Measurements from ENCODE around the gene FNDC3B. TPM values are rescaled to one million over a fixed set of nuclear protein-coding genes. Genes with fewer than 3 reads are reported as not detected.
A peak's percentile ranks its signal among the peaks of the same experiment; 100 is the strongest.
"Not testable (repeated sequence)": the region's sequence is repeated elsewhere in the genome, so short reads cannot be mapped to it uniquely, and the experiment has no call there.

Gene FNDC3B
- total RNA-seq (2014; rRNA removed; shearing (Covaris generic)) = 34.4 TPM in 2 replicates
- polyA plus RNA-seq (2015; cell fraction: cytosol; rRNA removed) = 15.3 and 20.5 TPM in 2 replicates
- polyA plus RNA-seq (2015; cell fraction: nucleus; rRNA removed) = 15.7 and 19.6 TPM in 2 replicates

DNA sequence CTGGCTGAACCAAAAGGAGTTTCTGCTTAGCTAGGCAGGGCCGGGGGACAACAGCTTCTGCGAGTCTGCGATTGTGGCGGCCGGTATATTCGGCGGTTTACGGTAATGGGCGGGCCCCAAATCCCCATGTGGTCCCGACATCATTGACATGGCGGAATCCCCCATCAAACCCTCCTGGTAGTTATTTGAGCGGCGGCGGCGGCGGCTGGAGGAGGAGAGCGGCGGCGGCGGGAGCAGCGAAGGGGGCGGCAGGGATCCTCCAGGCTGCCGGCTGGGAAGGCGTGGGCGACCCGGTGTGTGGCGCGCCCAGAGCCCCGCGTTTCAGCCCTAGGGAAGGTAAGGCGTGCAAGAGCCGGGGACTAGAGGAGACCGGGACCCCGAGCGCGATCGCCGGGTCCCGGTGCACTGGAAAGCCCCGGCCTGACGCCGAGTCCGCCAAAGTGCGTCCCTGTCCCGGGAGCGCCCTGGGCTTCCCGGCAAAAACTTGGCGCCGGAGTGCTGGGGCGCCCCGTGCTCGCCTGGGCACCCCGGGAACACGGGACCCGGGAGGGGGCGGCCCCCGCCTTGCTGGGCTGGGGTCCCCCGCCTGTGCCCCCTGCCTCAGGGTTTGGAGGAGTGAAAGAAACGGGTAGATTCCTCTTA lies at the start of gene FNDC3B:
Gene FNDC3B (plus strand): TSS at position 143 of the 642 bp plus-strand sequence. CDS start 72,902 bp downstream, outside the sequence.
- in situ Hi-C loops (cut with HindIII; ENCODE audit: low pct_unique_long_range_greater_than_20kb, low sequenced_read_pairs) = no loop called here
- peak; percentile 96 for DNase-seq (ENCODE audit: low read depth, low spot score)

DNA sequence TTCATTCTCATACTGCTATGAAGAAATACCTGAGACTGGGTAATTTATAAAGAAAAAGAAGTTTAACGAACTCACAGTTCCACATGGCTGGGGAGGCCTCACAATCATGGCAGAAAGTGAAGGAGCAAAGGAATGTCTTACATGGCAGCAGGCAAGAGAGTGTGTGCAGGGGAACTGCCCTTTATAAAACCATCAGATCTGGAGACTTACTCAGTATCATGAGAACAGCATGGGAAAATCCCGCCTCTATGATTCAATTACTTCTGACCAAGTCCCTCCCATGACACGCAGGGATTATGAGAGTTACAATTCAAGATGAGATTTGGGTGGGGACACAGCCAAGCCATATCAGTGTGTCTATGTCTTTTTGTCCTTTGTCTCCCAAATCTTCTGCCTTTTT lies 49.1 kb upstream of the FNDC3B start:
- DNase-seq (ENCODE audit: low read depth, low spot score); in situ Hi-C loops (cut with HindIII; ENCODE audit: low pct_unique_long_range_greater_than_20kb, low sequenced_read_pairs): not testable (repeated sequence)

DNA sequence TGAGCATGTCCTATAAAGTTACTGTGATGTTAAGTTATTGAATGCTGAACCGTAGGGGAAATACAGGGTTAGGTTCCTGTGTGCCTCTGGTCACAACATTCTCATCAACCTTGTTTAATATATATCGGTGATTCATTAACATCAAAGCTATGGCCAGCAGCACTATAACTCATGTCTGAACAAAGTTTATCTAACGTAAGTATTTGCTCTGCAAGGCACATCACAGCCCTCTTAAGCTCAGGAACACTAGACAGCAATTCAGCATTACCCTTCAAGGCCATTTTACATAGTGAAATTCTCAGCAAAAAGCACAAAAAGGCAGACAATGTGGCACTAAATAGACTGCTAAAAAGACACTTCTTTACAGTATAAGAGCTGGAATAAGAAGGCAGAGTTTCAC lies 48.2 kb upstream of the FNDC3B start:
- DNase-seq (ENCODE audit: low read depth, low spot score) = no peak
- in situ Hi-C loops (cut with HindIII; ENCODE audit: low pct_unique_long_range_greater_than_20kb, low sequenced_read_pairs) = no loop called here

DNA sequence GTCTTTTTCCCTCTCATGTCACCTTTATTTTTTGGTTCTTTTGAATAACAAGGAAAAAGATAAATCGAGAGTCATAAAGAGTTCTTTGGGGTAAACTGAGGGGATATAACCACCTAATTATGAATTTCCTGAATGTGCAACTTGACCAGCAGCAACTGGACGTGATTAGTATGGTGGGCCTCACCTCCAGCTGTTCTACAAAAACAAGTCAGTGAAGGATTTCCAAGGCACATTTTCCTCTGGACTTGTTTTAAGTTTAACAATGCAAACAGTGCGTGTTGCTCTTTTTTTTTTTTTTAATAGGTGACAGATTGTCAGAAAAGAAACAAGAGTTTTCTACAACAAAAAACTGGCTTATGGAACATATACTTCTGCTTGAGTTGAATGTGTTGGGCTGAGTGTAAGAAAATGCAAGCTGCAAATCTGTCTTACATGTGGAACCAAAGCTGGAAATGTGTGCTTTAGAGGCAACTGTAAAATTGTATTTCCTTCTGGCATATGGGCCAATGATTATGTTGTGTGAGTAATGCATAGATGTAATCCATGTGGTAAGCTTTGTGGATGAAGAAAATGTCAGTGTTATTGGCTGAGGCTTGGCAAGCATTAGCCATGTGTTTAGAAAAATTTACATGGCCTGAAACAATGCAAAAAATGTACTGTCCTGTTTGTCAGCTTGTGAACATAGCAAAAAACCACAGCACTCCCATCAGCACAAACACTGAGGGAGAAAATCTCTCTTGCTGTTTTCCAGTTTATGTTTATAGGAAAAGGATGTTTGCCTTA lies 44.5 kb upstream of the FNDC3B start:
- in situ Hi-C loops (cut with HindIII; ENCODE audit: low pct_unique_long_range_greater_than_20kb, low sequenced_read_pairs) = no loop called here
- no peak for DNase-seq (ENCODE audit: low read depth, low spot score)

DNA sequence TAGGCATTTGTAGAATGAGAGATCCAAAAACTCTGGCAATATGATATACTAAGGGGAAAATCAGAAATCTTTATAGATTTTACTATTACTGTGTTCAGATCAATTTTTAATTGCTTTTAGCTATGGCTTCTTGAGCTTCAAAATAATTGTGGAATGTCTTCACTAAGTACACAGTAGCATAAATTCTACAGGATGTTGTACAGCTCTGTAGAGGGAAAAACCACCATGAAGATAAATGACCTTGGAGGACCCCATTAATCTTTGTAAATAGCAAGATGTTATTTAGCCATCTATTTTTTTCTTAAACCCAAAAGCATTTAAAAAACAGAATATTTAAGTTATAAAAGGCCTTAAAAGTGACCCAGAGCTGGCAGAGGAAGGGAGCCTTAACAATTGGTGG lies 43.9 kb upstream of the FNDC3B start:
- in situ Hi-C loops (cut with HindIII; ENCODE audit: low pct_unique_long_range_greater_than_20kb, low sequenced_read_pairs) = no loop called here
- DNase-seq (ENCODE audit: low read depth, low spot score) = no peak

DNA sequence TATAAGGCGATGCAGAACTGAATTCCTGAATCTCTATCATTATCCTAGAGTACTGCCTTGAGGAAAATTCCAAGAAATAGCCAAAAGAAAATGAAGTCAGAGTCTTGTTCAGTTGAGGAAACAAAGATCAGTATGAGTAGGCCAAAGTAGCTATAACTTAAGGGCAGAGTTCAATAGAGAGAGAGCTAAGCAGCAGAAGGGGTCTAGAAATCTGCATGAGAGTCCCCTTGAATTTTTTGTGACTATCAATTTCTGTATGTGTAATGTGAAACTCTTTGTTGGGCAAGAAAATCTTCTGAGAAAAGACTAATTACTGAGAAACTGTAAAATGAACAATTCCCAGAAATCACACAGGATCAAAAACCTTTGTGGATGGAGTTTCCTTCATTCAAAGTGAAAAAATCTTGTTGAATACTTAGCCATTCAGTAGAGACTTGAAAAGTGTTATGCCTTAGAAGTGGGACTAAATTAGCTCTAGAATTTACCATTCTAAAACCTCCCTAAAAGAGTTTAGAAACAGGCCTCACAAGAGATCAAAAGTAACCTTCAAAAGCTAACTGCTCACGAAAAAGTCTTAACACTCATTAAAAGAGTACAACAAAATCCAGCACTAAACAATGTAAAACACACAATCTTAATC lies 43.1 kb upstream of the FNDC3B start:
- in situ Hi-C loops (cut with HindIII; ENCODE audit: low pct_unique_long_range_greater_than_20kb, low sequenced_read_pairs) = no loop called here
- DNase-seq (ENCODE audit: low read depth, low spot score) = no peak

DNA sequence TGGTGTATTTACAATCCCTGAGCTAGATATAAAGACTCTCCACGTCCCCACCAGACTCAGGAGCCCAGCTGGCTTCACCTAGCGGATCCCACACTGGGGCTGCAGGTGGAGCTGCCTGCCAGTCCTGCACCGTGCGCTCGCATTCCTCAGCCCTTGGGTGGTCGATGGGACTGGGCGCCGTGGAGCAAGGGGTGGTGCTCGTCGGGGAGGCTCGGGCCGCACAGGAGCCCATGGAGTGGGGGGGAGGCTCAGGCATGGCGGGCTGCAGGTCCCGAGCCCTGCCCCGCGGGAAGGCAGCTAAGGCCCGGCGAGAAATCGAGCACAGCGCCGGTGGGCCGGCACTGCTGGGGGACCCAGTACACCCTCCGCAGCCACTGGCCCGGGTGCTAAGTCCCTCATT lies 40.6 kb upstream of the FNDC3B start:
- DNase-seq (ENCODE audit: low read depth, low spot score); in situ Hi-C loops (cut with HindIII; ENCODE audit: low pct_unique_long_range_greater_than_20kb, low sequenced_read_pairs): not testable (repeated sequence)

DNA sequence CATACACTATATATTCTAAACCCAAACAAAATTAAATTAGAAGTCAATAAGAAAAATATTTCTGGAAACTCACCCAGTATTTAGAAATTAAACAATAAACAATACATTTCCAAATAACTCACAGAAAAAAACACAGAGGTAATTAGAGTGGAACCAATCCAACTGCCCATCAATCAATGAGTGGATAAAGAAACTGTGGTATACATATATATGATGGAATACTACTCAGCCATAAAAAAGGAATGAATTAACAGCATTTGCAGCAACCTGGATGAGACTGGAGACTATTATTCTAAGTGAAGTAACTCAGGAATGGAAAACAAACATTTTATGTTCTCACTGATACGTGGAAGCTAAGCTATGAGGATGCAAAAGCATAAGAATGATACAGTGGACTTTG lies 37.8 kb upstream of the FNDC3B start:
- DNase-seq (ENCODE audit: low read depth, low spot score); in situ Hi-C loops (cut with HindIII; ENCODE audit: low pct_unique_long_range_greater_than_20kb, low sequenced_read_pairs): not testable (repeated sequence)

DNA sequence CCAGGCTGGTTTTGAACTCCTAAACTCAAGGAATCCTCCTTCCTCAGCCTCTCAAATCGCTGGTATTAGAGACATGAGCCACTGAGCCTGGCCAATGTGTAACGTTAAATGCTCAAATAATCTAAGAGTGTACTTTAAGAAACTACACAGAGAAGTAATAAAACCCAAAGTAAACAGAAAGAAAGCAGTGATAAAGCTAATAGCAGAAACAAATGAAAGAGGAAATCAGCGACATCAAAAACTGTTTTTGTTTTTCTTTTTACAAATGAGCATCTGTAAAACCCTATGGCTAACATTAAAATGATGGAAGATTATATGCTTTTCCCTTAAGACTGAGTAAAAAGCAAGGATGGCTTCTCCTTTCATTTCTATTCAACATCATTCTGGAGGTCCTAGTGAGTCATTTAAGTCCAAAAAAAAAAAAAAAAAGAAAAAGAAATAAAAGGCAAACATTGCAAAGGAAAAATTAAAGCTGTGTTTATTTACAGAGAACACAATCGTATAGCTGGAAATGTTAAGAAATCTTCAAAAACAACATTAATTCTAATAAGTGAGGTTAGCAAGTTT lies 36.8 kb upstream of the FNDC3B start:
- DNase-seq (ENCODE audit: low read depth, low spot score) = no peak
- in situ Hi-C loops (cut with HindIII; ENCODE audit: low pct_unique_long_range_greater_than_20kb, low sequenced_read_pairs) = no loop called here

DNA sequence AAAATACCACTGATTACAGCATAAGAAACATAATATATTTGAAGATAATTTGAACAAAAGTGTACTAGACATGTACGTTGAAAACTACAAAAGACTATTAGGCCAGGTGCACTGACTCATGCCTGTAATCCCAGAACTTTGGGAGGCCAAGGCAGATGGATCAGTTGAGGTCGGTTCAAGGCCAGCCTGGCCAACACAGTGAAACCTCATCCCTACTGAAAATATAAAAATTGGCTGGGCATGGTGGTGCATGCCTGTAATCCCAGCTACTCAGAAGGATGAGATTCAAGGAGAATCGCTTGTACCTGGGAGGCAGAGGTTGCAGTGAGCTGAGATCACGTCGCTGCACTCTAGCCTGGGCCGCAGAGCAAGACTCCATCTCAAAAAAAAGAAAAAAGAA lies 36.2 kb upstream of the FNDC3B start:
- no peak for DNase-seq (ENCODE audit: low read depth, low spot score)
- in situ Hi-C loops (cut with HindIII; ENCODE audit: low pct_unique_long_range_greater_than_20kb, low sequenced_read_pairs) = no loop called here

DNA sequence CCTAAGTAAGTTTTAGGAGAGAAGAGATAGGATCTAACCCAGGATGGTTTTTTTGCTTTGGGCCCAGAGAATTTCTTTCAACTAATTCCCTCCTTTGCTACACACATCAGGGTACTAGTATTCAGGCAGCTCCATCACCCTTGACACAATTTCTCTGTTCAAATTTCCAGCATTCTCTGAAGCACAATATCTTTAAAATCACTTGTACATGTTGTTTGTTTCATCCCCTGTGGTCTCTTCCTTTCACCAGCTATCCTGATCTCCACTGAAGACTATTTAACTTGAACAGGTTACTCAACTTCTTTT lies 32.4 kb upstream of the FNDC3B start:
- no peak for DNase-seq (ENCODE audit: low read depth, low spot score)
- in situ Hi-C loops (cut with HindIII; ENCODE audit: low pct_unique_long_range_greater_than_20kb, low sequenced_read_pairs) = no loop called here

DNA sequence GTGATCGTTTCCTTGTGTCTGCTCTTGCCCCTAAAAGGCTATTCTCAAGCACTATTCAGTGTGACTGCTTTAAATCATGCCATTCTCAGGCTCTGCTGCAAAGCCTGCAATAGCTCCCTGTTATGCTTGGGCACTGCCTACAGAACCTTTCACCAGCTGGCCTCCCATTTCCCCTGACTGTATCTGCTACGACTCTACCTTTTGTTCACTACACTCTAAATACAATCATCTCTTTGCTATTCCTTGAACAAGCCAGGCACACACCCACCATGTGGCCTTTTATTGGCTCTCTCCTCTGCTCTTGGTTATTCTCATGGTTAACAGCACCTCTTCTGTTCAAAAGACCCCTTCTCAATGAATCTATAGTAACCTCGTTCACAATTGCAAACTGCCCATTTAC lies 29.6 kb upstream of the FNDC3B start:
- in situ Hi-C loops (cut with HindIII; ENCODE audit: low pct_unique_long_range_greater_than_20kb, low sequenced_read_pairs) = no loop called here
- DNase-seq (ENCODE audit: low read depth, low spot score) = peak; percentile 77

DNA sequence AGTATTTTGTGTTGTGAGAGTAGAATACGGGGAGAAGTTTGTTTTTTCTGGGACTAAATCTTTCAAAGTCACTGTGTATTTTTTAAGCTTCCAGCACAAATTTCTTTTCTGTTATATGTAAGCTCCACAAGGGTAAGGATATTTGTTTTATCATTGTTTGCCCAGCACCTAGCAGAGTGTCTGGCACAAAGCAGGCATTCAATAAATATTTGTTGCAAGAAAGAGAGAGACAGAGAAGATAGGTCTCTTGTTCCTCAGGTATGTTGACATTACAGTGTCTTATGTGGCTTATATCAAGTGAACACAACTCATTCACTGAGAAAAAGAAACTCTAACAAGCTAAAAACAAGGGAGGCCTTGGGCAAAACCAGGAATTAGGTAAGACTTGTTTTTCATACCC lies 26.6 kb upstream of the FNDC3B start:
- in situ Hi-C loops (cut with HindIII; ENCODE audit: low pct_unique_long_range_greater_than_20kb, low sequenced_read_pairs) = no loop called here
- DNase-seq (ENCODE audit: low read depth, low spot score) = peak; percentile 34

DNA sequence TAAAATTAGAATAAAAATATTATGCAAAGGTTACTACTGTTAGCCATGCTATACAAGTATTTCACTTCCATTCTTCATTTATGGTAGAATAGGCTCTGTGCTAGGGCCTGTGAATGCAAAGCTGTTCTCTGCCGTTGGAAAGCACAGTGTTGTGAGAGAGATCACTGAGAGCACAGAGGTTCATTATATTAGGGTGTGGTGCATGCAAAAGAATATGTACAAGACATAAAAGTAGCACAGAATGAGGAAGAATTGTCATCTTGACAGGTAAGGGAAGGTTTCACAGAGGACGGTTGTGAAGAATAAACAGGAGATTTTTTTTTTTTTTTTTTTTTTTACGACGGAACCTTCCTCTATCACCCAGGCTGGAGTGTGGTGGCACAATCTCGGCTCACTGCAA lies 25.2 kb upstream of the FNDC3B start:
- DNase-seq (ENCODE audit: low read depth, low spot score) = no peak
- in situ Hi-C loops (cut with HindIII; ENCODE audit: low pct_unique_long_range_greater_than_20kb, low sequenced_read_pairs) = no loop called here

DNA sequence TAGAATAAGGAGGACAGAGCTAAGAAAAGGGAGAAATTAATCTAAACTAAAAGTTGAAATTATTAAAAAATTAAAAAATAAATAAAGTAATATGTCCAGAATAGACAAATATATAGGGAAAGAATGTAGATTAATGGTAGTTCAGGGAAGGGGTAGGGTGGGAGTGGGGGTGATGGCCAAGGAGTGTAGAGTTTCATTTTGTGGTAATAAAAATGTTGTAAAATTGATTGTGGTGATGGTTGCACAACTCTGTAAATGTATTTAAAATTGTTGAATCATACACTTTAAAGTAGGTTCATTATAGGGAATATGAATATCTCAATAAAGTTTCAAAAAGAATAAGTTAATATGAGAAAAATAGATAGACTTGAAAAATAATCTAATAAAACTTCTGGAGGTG lies 21.0 kb upstream of the FNDC3B start:
- in situ Hi-C loops (cut with HindIII; ENCODE audit: low pct_unique_long_range_greater_than_20kb, low sequenced_read_pairs) = no loop called here
- no peak for DNase-seq (ENCODE audit: low read depth, low spot score)

DNA sequence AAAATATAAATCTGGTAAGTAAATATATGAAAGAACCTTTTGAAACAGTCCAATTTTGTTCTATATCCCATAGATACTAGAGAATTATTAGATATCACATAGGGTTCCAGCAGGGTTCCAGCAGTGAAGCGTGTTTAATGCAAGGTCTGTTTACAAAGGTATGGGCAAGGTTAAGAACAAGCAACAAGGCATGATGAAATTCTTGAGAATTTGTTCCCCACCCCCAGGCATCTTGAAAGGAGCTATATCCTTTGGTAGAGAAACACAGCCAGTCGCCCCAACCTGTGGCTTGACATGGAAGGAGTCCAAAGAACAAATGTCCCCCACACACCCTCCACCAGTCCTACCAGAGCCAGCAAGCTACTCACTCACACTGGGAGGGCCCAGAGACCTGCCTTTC lies 18.6 kb upstream of the FNDC3B start:
- no peak for DNase-seq (ENCODE audit: low read depth, low spot score)
- in situ Hi-C loops (cut with HindIII; ENCODE audit: low pct_unique_long_range_greater_than_20kb, low sequenced_read_pairs) = no loop called here

DNA sequence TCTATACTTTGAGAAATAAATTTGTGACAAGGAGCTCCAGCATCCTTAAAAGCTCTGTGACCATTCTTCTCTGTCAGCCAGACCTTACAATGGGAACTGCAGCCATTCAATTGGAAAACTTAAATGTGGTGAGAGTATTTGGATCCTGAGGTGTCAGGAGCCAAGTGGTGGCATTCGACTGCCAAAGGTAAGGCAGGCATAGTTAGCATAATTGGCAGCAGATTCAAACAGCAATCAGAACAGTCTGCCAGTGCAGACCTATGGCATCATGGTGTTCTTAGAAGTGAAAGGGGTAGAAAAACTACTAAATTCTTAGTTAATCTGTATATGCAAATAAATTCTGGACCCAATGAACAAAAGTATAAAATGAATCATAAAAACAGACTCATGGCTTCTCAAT lies 18.2 kb upstream of the FNDC3B start:
- in situ Hi-C loops (cut with HindIII; ENCODE audit: low pct_unique_long_range_greater_than_20kb, low sequenced_read_pairs) = no loop called here
- no peak for DNase-seq (ENCODE audit: low read depth, low spot score)

DNA sequence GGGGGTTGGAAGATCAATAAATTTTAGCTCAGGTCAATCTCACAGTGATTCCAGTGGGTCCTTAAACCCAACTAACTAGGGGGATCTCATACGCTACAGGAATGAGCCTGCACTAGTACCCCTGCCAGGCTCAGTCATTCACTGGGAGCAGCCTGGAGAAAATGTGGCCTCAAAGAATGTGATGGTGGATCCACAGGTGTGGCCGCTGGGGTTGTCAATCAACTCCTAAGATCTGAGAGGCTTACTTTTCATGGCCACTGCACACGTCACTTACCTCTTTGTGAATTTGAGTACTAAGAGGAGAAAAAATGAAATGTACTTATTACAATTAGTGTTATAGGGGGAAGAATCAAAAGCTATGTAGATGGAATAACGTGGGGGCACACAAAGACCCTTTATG lies 17.5 kb upstream of the FNDC3B start:
- in situ Hi-C loops (cut with HindIII; ENCODE audit: low pct_unique_long_range_greater_than_20kb, low sequenced_read_pairs) = no loop called here
- no peak for DNase-seq (ENCODE audit: low read depth, low spot score)

All from SK-MEL-5 (cell line).